A549 (cell line): ENCODE measurements around the gene NEGR1. TPM values are rescaled to one million over a fixed set of nuclear protein-coding genes. Genes with fewer than 3 reads are reported as not detected.

ENCODE experiments used
- ATAC-seq, 2 experiments: fragments of 200-7000 bp in 1 of 2; fragments of >200 bp in 1 of 2; cut with Nextera tagmentation in 1 of 2; cut with Tn5 transposase in 1 of 2; 3 replicates each; pipeline versions ENCODE4 v1.8.0 to v1.9.1; 2018 to 2020; ENCODE audit warnings: mild to moderate bottlenecking in 1 of 2, moderate library complexity in 1 of 2
- CTCF ChIA-PET: fragments of 300-600 bp; sonication (Branson Sonifier 250); formaldehyde crosslinking; extraction: SDS; loops from one replicate; lab custom pipeline; 2021; ENCODE audit warnings: antibody characterized with exemption, inconsistent platforms; lab: Yijun Ruan, JAX
- POLR2A ChIA-PET: fragments of 350-600 bp; formaldehyde crosslinking; extraction: SDS; loops from one replicate; lab custom pipeline; 2021; ENCODE audit warnings: antibody characterized with exemption, inconsistent platforms; lab: Yijun Ruan, JAX
- DNase-seq, 2 experiments: peaks; one replicate each; pipeline versions ENCODE4 v3.0.0 to v3.0.0-alpha.2; 2011 to 2016; ENCODE audit warnings: low read depth in 1 of 2, low spot score in 1 of 2
- FAIRE-seq: peaks from 2 replicates; lab custom pipeline; 2011; peaks lifted over from hg19 to GRCh38; lab: Jason Lieb, UNC
- H3K27ac ChIP-seq, 2 experiments: fragments of >200 bp; sonication (Bioruptor Twin); formaldehyde crosslinking; 3 replicates each; pipeline ENCODE4 v1.5.1; 2016 to 2017
- H3K4me1 ChIP-seq: fragments of >200 bp; sonication (Bioruptor Twin); formaldehyde crosslinking; 3 replicates; pipeline ENCODE4 v1.6.1; 2016
- H3K4me2 ChIP-seq: fragments of >200 bp; sonication (Bioruptor Twin); formaldehyde crosslinking; 3 replicates; pipeline ENCODE4 v1.6.1; 2016
- H3K4me3 ChIP-seq: fragments of >200 bp; sonication (Bioruptor Twin); formaldehyde crosslinking; 3 replicates; pipeline ENCODE4 v1.5.1; 2016
- H3K9me3 ChIP-seq: fragments of >200 bp; sonication (Bioruptor Twin); formaldehyde crosslinking; 3 replicates; pipeline ENCODE4 v1.6.1; 2016
- BHLHE40 ChIP-seq: IDR thresholded peaks from 2 replicates; pipeline ENCODE4 v1.6.1; 2012; ENCODE audit warnings: low read depth, low read length, inconsistent platforms
- EP300 ChIP-seq, 2 experiments: fragments of >200 bp; sonication (Bioruptor Twin); formaldehyde crosslinking; IDR thresholded peaks; 2 replicates in 1 of 2; 3 replicates in 1 of 2; pipeline ENCODE4 v1.6.1; 2016 to 2017
- FOSB ChIP-seq: fragments of 250-450 bp; sonication (Bioruptor Pico); IDR thresholded peaks from 2 replicates; pipeline ENCODE4 v1.5.0; 2020; ENCODE audit warnings: mild to moderate bottlenecking, moderate library complexity
- HEYL ChIP-seq: fragments of 250-450 bp; sonication (Bioruptor Pico); IDR thresholded peaks from 2 replicates; pipeline ENCODE4 v1.8.0; 2021; ENCODE audit warnings: mild to moderate bottlenecking, moderate library complexity
- HOXB13 ChIP-seq: fragments of 250-450 bp; sonication (Bioruptor Pico); IDR thresholded peaks from 2 replicates; pipeline ENCODE4 v1.5.0; 2020; ENCODE audit warnings: low read depth, mild to moderate bottlenecking, moderate library complexity
- JUNB ChIP-seq: fragments of >200 bp; sonication (Bioruptor Twin); formaldehyde crosslinking; IDR thresholded peaks from 2 replicates; pipeline ENCODE4 v1.6.1; 2016
- KDM1A ChIP-seq: fragments of 200-600 bp; sonication (generic); IDR thresholded peaks from 2 replicates; pipeline ENCODE4 v1.6.1; 2016; ENCODE audit warnings: low read depth, mild to moderate bottlenecking
- MAZ ChIP-seq: fragments of 150-350 bp; IDR thresholded peaks from 2 replicates; pipeline ENCODE4 v1.6.1; 2014; ENCODE audit warnings: antibody characterized with exemption, low read depth, low read length, borderline replicate concordance
- PHF8 ChIP-seq: fragments of 200-600 bp; sonication (generic); IDR thresholded peaks from 2 replicates; pipeline ENCODE4 v1.6.1; 2016; ENCODE audit warnings: low read depth, mild to moderate bottlenecking, antibody characterized with exemption, moderate library complexity, borderline replicate concordance
- RAD21 ChIP-seq, 2 experiments: fragments of >200 bp in 1 of 2; sonication (Bioruptor Twin) in 1 of 2; formaldehyde crosslinking in 1 of 2; IDR thresholded peaks in 1 of 2; conservative IDR thresholded peaks in 1 of 2; 2 replicates in 1 of 2; 3 replicates in 1 of 2; pipeline ENCODE4 v1.6.1; 2012 to 2018; ENCODE audit warnings: inconsistent platforms in 1 of 2
- RFX5 ChIP-seq: fragments of 450-650 bp; IDR thresholded peaks from 2 replicates; pipeline ENCODE4 v1.7.1; 2014; ENCODE audit warnings: antibody characterized with exemption, mild to moderate bottlenecking, moderate library complexity
- RNF2 ChIP-seq: fragments of 200-600 bp; sonication (generic); IDR thresholded peaks from 2 replicates; pipeline ENCODE4 v1.6.1; 2016; ENCODE audit warnings: low read depth, mild to moderate bottlenecking, antibody characterized with exemption, moderate library complexity, borderline replicate concordance
- SMC3 ChIP-seq: fragments of >200 bp; sonication (Bioruptor Twin); formaldehyde crosslinking; IDR thresholded peaks from 3 replicates; pipeline ENCODE4 v1.6.1; 2018; ENCODE audit warnings: inconsistent platforms
- ZNF302 ChIP-seq: fragments of 250-450 bp; sonication (Bioruptor Pico); IDR thresholded peaks from 2 replicates; pipeline ENCODE4 v1.9.0; 2021; ENCODE audit warnings: inconsistent platforms, mild to moderate bottlenecking, moderate library complexity
- ZSCAN20 ChIP-seq: fragments of 250-450 bp; sonication (Bioruptor Pico); IDR thresholded peaks from 2 replicates; pipeline ENCODE4 v1.8.0; 2022; ENCODE audit warnings: mild to moderate bottlenecking, moderate library complexity
- WGBS: methylation state at CpG from one replicate; pipeline ENCODE4 v1.1.6; 2017; ENCODE audit errors: missing lambda C conversion rate; 5-methylcytosine and 5-hydroxymethylcytosine counted together
- polyA plus RNA-seq, 4 experiments: library from polyadenylated mRNA; depleted of rRNA in 3 of 4; stranded (reverse); fragments of >200 nt; fragmentation: RNase III in 1 of 4; extraction: RNeasy Plus Mini Kit Qiagen cat#74134 plus additional on column Dnase treatment in 1 of 4; gene quantifications; 2 replicates in 3 of 4; 3 replicates in 1 of 4; pipeline ENCODE4 v1.2.3, GENCODE V29; 2011 to 2017
- TF ChIP-seq, protein P1 (sequence below): IDR thresholded peaks from 2 replicates; pipeline ENCODE4 v1.6.1; 2012
- TF ChIP-seq, protein P2 (sequence below): fragments of 150-350 bp; IDR thresholded peaks from 2 replicates; pipeline ENCODE4 v1.6.1; 2014; ENCODE audit warnings: low read depth, mild to moderate bottlenecking, low read length
- TF ChIP-seq, protein P3 (sequence below): fragments of 450-650 bp; IDR thresholded peaks from 2 replicates; pipeline ENCODE4 v1.6.1; 2014; ENCODE audit warnings: antibody characterized with exemption
- TF ChIP-seq, protein P4 (sequence below): fragments of 250-450 bp; sonication (Bioruptor Pico); IDR thresholded peaks from 2 replicates; pipeline ENCODE4 v1.5.0; 2021; ENCODE audit warnings: mild to moderate bottlenecking, moderate library complexity, borderline replicate concordance
- TF ChIP-seq, protein P5 (sequence below): fragments of 200-600 bp; sonication (generic); IDR thresholded peaks from 2 replicates; pipeline ENCODE4 v1.6.1; 2016; ENCODE audit warnings: antibody characterized with exemption, mild to moderate bottlenecking, moderate library complexity
- TF ChIP-seq, protein P6 (sequence below): fragments of 250-450 bp; sonication (Bioruptor Pico); IDR thresholded peaks from 2 replicates; pipeline ENCODE4 v1.5.0; 2020; ENCODE audit warnings: low read depth, mild to moderate bottlenecking, moderate library complexity

The NEGR1 gene
- polyA plus RNA-seq, 2 of the 4 experiments (the other 2 are of a cell fraction) = not detected

DNA sequence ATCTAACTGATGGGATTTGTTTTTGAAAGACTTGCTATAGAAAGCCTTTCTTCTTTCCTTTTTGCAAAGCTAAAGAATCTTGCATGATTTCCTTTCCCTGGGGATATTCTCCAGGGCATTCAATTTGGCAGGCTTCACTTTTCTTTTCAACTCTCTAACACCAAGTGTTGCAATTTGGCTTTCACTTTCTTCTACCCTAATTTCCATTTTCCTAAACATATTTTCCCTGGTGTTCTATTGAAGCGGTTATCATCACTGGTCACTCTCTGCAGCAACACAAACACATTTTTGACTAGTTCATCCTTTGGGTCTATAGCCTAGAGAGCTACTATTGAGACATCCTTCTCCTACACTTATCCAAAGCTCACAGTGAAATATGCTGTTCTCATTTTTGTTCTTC is 424.5 kb downstream of the NEGR1 start:
- Histone ChIP-seq H3K9me3 (no peaks in the 10 kb centered on the region), H3K4me2 (no peak overlapping the region), H3K4me3 (no peak overlapping the region), H3K27ac (no peak overlapping the region), H3K4me1 (no peaks in the 10 kb centered on the region)
- TF ChIP-seq RAD21 (conservative IDR thresholded peaks at IDR 0.05 in 1 of 2, IDR thresholded peaks at IDR 0.05 in 1 of 2) (no peak), EP300 (IDR thresholded peaks at IDR 0.05) (no peak), KDM1A (no peak)
- TF ChIP-seq, protein P1, sequence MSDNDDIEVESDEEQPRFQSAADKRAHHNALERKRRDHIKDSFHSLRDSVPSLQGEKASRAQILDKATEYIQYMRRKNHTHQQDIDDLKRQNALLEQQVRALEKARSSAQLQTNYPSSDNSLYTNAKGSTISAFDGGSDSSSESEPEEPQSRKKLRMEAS = no peak
- FAIRE-seq (no peak), ATAC-seq (no peak), DNase-seq (no peak)
- POLR2A ChIA-PET = no interaction called here
- CTCF ChIA-PET = interaction anchor here (0.6 kb wide), 1 partner anchor 667 kb away, joined by 5 read pairs; no protein-coding TSS in a partner anchor
- 0% methylated on average over 1 of the region's 1 CpG for WGBS

DNA sequence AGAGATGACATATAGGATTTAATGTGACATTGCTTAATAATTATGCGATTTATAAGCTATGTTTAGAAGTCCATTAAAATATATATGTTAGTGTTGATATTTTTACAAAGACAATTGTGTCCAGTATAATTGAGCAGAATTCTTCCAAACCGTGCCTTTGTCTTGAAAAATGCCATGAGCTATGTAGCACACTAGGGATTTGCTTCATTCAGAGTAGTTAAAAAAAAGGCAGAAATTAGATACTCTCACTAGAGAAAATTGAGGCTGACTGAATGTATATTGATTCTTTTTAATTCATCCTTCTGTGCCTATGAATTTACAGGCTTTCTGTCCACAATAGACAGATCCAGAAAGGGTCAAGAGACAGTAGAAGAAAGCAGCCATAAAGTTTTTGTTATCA is 429.0 kb downstream of the NEGR1 start:
- Histone ChIP-seq H3K4me3 (no peak overlapping the region), H3K4me2 (no peak overlapping the region), H3K27ac (no peak overlapping the region), H3K9me3 (no peaks in the 10 kb centered on the region), H3K4me1 (no peaks in the 10 kb centered on the region)
- POLR2A ChIA-PET = no interaction called here
- DNase-seq (no peak), FAIRE-seq (no peak), ATAC-seq (no peak)
- CTCF ChIA-PET = no interaction called here
- WGBS = 38% methylated on average over 2 of the region's 2 CpGs
- TF ChIP-seq RFX5 = no peak
- no peak for TF ChIP-seq ZSCAN20 (CRISPR knock-in tag)
- TF ChIP-seq, protein P2, sequence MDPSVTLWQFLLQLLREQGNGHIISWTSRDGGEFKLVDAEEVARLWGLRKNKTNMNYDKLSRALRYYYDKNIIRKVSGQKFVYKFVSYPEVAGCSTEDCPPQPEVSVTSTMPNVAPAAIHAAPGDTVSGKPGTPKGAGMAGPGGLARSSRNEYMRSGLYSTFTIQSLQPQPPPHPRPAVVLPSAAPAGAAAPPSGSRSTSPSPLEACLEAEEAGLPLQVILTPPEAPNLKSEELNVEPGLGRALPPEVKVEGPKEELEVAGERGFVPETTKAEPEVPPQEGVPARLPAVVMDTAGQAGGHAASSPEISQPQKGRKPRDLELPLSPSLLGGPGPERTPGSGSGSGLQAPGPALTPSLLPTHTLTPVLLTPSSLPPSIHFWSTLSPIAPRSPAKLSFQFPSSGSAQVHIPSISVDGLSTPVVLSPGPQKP = no peak
- TF ChIP-seq, protein P3, sequence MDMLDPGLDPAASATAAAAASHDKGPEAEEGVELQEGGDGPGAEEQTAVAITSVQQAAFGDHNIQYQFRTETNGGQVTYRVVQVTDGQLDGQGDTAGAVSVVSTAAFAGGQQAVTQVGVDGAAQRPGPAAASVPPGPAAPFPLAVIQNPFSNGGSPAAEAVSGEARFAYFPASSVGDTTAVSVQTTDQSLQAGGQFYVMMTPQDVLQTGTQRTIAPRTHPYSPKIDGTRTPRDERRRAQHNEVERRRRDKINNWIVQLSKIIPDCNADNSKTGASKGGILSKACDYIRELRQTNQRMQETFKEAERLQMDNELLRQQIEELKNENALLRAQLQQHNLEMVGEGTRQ = no peak
- TF ChIP-seq, protein P4, sequence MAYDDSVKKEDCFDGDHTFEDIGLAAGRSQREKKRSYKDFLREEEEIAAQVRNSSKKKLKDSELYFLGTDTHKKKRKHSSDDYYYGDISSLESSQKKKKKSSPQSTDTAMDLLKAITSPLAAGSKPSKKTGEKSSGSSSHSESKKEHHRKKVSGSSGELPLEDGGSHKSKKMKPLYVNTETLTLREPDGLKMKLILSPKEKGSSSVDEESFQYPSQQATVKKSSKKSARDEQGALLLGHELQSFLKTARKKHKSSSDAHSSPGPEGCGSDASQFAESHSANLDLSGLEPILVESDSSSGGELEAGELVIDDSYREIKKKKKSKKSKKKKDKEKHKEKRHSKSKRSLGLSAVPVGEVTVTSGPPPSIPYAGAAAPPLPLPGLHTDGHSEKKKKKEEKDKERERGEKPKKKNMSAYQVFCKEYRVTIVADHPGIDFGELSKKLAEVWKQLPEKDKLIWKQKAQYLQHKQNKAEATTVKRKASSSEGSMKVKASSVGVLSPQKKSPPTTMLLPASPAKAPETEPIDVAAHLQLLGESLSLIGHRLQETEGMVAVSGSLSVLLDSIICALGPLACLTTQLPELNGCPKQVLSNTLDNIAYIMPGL = no peak
- no peak for TF ChIP-seq RNF2
- TF ChIP-seq HEYL (CRISPR knock-in tag) = no peak

DNA sequence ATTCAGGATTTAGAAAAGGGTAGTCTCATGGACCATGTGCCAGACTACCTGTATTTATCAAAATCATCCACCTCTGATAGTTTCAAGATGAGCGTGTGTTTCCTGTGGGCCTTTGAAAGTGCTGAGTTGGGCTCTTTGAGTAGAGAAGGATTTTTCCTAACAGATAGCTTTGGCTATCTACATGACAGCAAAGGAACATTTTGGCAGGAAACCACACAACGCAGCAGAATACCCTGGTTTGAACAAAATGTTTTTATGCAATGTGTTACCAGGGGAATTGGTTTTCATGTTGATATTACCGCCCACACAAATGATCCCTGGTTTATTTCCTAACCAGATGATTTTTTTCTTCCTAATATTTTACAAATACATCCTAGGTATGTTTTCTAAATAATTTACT is 431.4 kb downstream of the NEGR1 start:
- no peaks in the 10 kb centered on the region for H3K9me3 ChIP-seq
- ChIA-PET CTCF (no interaction called here), POLR2A (no interaction called here)
- no peaks in the 10 kb centered on the region for H3K4me1 ChIP-seq
- 7% methylated on average over 3 of the region's 3 CpGs for WGBS
- no peak overlapping the region for H3K27ac ChIP-seq
- no peak for FAIRE-seq
- no peak overlapping the region for H3K4me2 ChIP-seq
- H3K4me3 ChIP-seq = no peak overlapping the region
- TF ChIP-seq ZNF302 (CRISPR knock-in tag) = no peak
- no peak for TF ChIP-seq BHLHE40
- no peak for TF ChIP-seq SMC3
- TF ChIP-seq, protein P5, sequence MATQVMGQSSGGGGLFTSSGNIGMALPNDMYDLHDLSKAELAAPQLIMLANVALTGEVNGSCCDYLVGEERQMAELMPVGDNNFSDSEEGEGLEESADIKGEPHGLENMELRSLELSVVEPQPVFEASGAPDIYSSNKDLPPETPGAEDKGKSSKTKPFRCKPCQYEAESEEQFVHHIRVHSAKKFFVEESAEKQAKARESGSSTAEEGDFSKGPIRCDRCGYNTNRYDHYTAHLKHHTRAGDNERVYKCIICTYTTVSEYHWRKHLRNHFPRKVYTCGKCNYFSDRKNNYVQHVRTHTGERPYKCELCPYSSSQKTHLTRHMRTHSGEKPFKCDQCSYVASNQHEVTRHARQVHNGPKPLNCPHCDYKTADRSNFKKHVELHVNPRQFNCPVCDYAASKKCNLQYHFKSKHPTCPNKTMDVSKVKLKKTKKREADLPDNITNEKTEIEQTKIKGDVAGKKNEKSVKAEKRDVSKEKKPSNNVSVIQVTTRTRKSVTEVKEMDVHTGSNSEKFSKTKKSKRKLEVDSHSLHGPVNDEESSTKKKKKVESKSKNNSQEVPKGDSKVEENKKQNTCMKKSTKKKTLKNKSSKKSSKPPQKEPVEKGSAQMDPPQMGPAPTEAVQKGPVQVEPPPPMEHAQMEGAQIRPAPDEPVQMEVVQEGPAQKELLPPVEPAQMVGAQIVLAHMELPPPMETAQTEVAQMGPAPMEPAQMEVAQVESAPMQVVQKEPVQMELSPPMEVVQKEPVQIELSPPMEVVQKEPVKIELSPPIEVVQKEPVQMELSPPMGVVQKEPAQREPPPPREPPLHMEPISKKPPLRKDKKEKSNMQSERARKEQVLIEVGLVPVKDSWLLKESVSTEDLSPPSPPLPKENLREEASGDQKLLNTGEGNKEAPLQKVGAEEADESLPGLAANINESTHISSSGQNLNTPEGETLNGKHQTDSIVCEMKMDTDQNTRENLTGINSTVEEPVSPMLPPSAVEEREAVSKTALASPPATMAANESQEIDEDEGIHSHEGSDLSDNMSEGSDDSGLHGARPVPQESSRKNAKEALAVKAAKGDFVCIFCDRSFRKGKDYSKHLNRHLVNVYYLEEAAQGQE = no peak
- TF ChIP-seq FOSB (CRISPR knock-in tag) = no peak
- TF ChIP-seq MAZ = no peak
- TF ChIP-seq ZSCAN20 (CRISPR knock-in tag) = no peak
- TF ChIP-seq, protein P6, sequence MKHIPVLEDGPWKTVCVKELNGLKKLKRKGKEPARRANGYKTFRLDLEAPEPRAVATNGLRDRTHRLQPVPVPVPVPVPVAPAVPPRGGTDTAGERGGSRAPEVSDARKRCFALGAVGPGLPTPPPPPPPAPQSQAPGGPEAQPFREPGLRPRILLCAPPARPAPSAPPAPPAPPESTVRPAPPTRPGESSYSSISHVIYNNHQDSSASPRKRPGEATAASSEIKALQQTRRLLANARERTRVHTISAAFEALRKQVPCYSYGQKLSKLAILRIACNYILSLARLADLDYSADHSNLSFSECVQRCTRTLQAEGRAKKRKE (CRISPR knock-in tag) = no peak
- TF ChIP-seq JUNB = no peak
- no peak for TF ChIP-seq HOXB13
- no peak for TF ChIP-seq PHF8
- DNase-seq = no peak
- no peak for ATAC-seq
